AG09319 (cell line): Measurements from ENCODE around the gene USP10.
A peak's percentile ranks its signal among the peaks of the same experiment; 100 is the strongest.

Experiments used
- DNase-seq: peaks from one replicate; pipeline ENCODE4 v3.0.0-alpha.2; 2010; ENCODE audit warnings: low read depth; ENCODE audit errors: extremely low read depth
- CTCF ChIP-seq: IDR thresholded peaks from 2 replicates; pipeline ENCODE4 v1.5.1; 2011; ENCODE audit warnings: low read depth, mild to moderate bottlenecking, inconsistent platforms, low read length, moderate library complexity

The USP10 gene

GRCh38 chr16:84768061-84768807, 68.4 kb downstream of the USP10 start:
- no peak for TF ChIP-seq CTCF
- no peak for DNase-seq

- no peak for DNase-seq
- no peak for TF ChIP-seq CTCF
Measured at GRCh38 chr16:84768808-84769197, 69.0 kb downstream of the USP10 start.

GRCh38 chr16:84769416-84769815, 69.6 kb downstream of the USP10 start:
- TF ChIP-seq CTCF = no peak

GRCh38 chr16:84773312-84773711, 73.5 kb downstream of the USP10 start:
- TF ChIP-seq CTCF = no peak
- no peak for DNase-seq

More at GRCh38 chr16:84769416-84769815, 69.6 kb downstream of the USP10 start:
- no peak for DNase-seq

- DNase-seq = peak; percentile 43
- TF ChIP-seq CTCF = no peak
Measured at GRCh38 chr16:84774810-84775209, 75.0 kb downstream of the USP10 start.

- no peak for DNase-seq
- no peak for TF ChIP-seq CTCF
Measured at GRCh38 chr16:84775262-84775810, 75.5 kb downstream of the USP10 start.

GRCh38 chr16:84777435-84777834, 77.6 kb downstream of the USP10 start:
- no peak for TF ChIP-seq CTCF
- no peak for DNase-seq
